HepG2 (cell line): Measurements from ENCODE around the gene BICRA. TPM values are rescaled to one million over a fixed set of nuclear protein-coding genes. Genes with fewer than 3 reads are reported as not detected.
A peak's percentile ranks its signal among the peaks of the same experiment; 100 is the strongest.

ENCODE experiments used
- ELF3 ChIP-seq: IDR thresholded peaks from 2 replicates; pipeline ENCODE4 v1.6.1; 2016; ENCODE audit warnings: missing genetic modification reagents, missing compliant biosample characterization
- FLYWCH1 ChIP-seq: sonication (generic); formaldehyde crosslinking; IDR thresholded peaks from 2 replicates; pipeline ENCODE4 v1.8.1; 2023; ENCODE audit warnings: mild to moderate bottlenecking, missing genetic modification reagents
- GABPB1 ChIP-seq: IDR thresholded peaks from 2 replicates; pipeline ENCODE4 v1.6.1; 2016; ENCODE audit warnings: mild to moderate bottlenecking, missing genetic modification reagents, moderate library complexity, missing compliant biosample characterization
- HNF4G ChIP-seq, 2 experiments: sonication (generic) in 1 of 2; formaldehyde crosslinking in 1 of 2; IDR thresholded peaks; 2 replicates each; pipeline versions ENCODE4 v1.4.0 to v1.6.1; 2011 to 2020; ENCODE audit warnings: borderline replicate concordance in 2 of 2, low read depth in 2 of 2, mild to moderate bottlenecking in 2 of 2, low read length in 1 of 2, missing genetic modification reagents in 1 of 2, moderate library complexity in 1 of 2
- IKZF1 ChIP-seq: fragments of 450-650 bp; IDR thresholded peaks from 2 replicates; pipeline ENCODE4 v1.7.1; 2016
- IRF2 ChIP-seq: IDR thresholded peaks from 2 replicates; pipeline ENCODE4 v1.6.1; 2018; ENCODE audit warnings: missing genetic modification reagents, missing compliant biosample characterization
- MYC ChIP-seq: sonication (generic); formaldehyde crosslinking; IDR thresholded peaks from 2 replicates; pipeline ENCODE4 v1.9.0; 2021; ENCODE audit warnings: missing genetic modification reagents, borderline replicate concordance
- NFIC ChIP-seq: IDR thresholded peaks from 2 replicates; pipeline ENCODE4 v1.6.1; 2012; ENCODE audit warnings: mild to moderate bottlenecking, low read length, inconsistent platforms
- PHF8 ChIP-seq: sonication (generic); formaldehyde crosslinking; IDR thresholded peaks from 2 replicates; pipeline ENCODE4 v1.5.0; 2020; ENCODE audit warnings: missing genetic modification reagents
- PRMT3 ChIP-seq: sonication (generic); formaldehyde crosslinking; IDR thresholded peaks from 2 replicates; pipeline ENCODE4 v1.8.1; 2022; ENCODE audit warnings: low read depth, mild to moderate bottlenecking, moderate library complexity, missing genetic modification reagents, borderline replicate concordance
- RBM39 ChIP-seq: fragments of 200-400 bp; formaldehyde crosslinking; IDR thresholded peaks from one replicate; pipeline ENCODE4 v1.6.1; 2018; ENCODE audit warnings: antibody characterized with exemption, mild to moderate bottlenecking, low read depth, low read length; ENCODE audit not compliant: poor library complexity, severe bottlenecking
- RFX5 ChIP-seq: IDR thresholded peaks from 2 replicates; pipeline ENCODE4 v1.6.1; 2011; ENCODE audit warnings: low read depth, low read length, improper control_type of control experiment
- SOX5 ChIP-seq: IDR thresholded peaks from 2 replicates; pipeline ENCODE4 v1.6.1; 2016; ENCODE audit warnings: borderline replicate concordance
- THAP11 ChIP-seq: IDR thresholded peaks from 2 replicates; pipeline ENCODE4 v1.6.1; 2016; ENCODE audit warnings: missing biosample characterization, missing genetic modification reagents
- ZFX ChIP-seq: sonication (generic); formaldehyde crosslinking; IDR thresholded peaks from 2 replicates; pipeline ENCODE4 v1.4.0; 2020; ENCODE audit warnings: mild to moderate bottlenecking, low read depth, missing genetic modification reagents, moderate library complexity
- ZKSCAN5 ChIP-seq: sonication (generic); formaldehyde crosslinking; IDR thresholded peaks from 2 replicates; pipeline ENCODE4 v1.5.1; 2020; ENCODE audit warnings: mild to moderate bottlenecking, missing genetic modification reagents
- ZNF607 ChIP-seq: sonication (generic); formaldehyde crosslinking; IDR thresholded peaks from 2 replicates; pipeline ENCODE4 v1.5.1; 2020; ENCODE audit warnings: missing genetic modification reagents, mild to moderate bottlenecking, borderline replicate concordance
- polyA plus RNA-seq, 8 experiments: library from polyadenylated mRNA; depleted of rRNA in 3 of 8; stranded (reverse) in 7 of 8; unstranded in 1 of 8; fragments of >200 nt; fragmentation: Illumina TruSeq in 4 of 8; extraction: Trizol in 4 of 8; gene quantifications; 2 replicates each; pipeline versions ENCODE4 v1.2.1 to v1.2.3, GENCODE V29; 2011 to 2016; ENCODE audit warnings: low read depth in 4 of 8, missing spikeins in 1 of 8, mixed read lengths in 1 of 8; ENCODE audit not compliant: insufficient read depth in 1 of 8
- total RNA-seq, 5 experiments: library from RNA; depleted of rRNA; stranded (reverse); fragments of >200 nt; fragmentation: Illumina TruSeq; extraction: Trizol; gene quantifications; 2 replicates each; pipeline ENCODE4 v1.2.3, GENCODE V29; 2016; ENCODE audit warnings: low read depth in 1 of 5
- TF ChIP-seq, protein P1 (sequence below): sonication (generic); formaldehyde crosslinking; IDR thresholded peaks from 2 replicates; pipeline ENCODE4 v1.4.0; 2020; ENCODE audit warnings: mild to moderate bottlenecking, missing genetic modification reagents
- TF ChIP-seq, protein P2 (sequence below): IDR thresholded peaks from 2 replicates; pipeline ENCODE4 v1.6.1; 2012; ENCODE audit warnings: inconsistent platforms
- TF ChIP-seq, protein P3 (sequence below): IDR thresholded peaks from 2 replicates; pipeline ENCODE4 v1.6.1; 2012; ENCODE audit warnings: low read length, improper control_type of control experiment
- TF ChIP-seq, protein P4 (sequence below): sonication (generic); formaldehyde crosslinking; IDR thresholded peaks from 2 replicates; pipeline ENCODE4 v1.5.1; 2020; ENCODE audit warnings: missing genetic modification reagents, mild to moderate bottlenecking, borderline replicate concordance

BICRA gene
- total and polyA plus RNA-seq, 2 of the 13 experiments (the other 11 are each of a cell fraction or from before 2014, with no cell fraction given), result 0.55 to 0.71 TPM

DNA sequence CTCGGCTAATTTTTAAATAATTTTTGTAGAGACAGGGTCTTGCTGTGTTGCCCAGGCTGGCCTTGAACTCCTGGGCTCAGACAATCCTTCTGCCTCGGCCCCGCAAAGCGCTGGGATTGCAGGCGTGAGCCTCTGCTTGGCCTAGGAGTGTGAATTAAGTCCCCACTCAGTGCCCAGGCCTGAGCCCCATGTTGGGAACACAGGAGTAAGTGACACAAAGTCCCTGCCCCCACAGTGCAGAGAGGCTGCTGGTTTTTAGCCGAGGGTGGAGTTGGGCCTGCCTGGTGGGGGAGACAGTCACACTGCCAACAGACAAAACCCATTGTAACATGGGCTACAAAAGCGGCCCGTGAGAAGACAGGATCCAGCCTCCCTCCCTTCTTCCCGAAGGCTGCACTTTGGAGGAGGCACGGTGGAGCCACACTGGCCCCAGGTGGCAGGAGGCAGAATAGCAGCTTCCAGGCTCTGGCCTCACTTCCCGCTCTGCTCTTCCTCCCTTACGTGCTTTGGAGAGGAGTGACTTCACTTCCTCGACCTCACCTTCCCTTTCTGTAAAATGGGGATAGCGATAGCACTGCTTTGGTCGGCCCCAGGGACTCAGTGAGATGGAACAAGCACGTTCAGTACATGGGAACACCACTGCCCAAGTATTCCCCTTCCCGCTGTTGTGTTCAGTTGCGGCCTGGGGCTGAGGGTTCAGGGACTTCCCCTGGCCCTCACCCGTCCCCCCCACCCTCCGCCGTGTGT is 89.1 kb downstream of the BICRA start (continued):
- no peak for TF ChIP-seq PRMT3 (CRISPR knock-in tag)
- no peak for TF ChIP-seq HNF4G (IDR thresholded peaks at IDR 0.05; ENCODE audit: borderline replicate concordance, low read depth, low read length)
- no peak for TF ChIP-seq HNF4G (CRISPR knock-in tag; IDR thresholded peaks at IDR 0.05; ENCODE audit: borderline replicate concordance, low read depth)
- TF ChIP-seq, protein P1, sequence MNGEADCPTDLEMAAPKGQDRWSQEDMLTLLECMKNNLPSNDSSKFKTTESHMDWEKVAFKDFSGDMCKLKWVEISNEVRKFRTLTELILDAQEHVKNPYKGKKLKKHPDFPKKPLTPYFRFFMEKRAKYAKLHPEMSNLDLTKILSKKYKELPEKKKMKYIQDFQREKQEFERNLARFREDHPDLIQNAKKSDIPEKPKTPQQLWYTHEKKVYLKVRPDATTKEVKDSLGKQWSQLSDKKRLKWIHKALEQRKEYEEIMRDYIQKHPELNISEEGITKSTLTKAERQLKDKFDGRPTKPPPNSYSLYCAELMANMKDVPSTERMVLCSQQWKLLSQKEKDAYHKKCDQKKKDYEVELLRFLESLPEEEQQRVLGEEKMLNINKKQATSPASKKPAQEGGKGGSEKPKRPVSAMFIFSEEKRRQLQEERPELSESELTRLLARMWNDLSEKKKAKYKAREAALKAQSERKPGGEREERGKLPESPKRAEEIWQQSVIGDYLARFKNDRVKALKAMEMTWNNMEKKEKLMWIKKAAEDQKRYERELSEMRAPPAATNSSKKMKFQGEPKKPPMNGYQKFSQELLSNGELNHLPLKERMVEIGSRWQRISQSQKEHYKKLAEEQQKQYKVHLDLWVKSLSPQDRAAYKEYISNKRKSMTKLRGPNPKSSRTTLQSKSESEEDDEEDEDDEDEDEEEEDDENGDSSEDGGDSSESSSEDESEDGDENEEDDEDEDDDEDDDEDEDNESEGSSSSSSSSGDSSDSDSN, result 0 out of 2 replicates have a peak, but pooled peaks have one; percentile 25
- TF ChIP-seq NFIC, result no peak
- TF ChIP-seq, protein P2, sequence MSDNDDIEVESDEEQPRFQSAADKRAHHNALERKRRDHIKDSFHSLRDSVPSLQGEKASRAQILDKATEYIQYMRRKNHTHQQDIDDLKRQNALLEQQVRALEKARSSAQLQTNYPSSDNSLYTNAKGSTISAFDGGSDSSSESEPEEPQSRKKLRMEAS, result 0 out of 2 replicates have a peak, but pooled peaks have one; percentile 7
- 0 out of 2 replicates have a peak, but pooled peaks have one; percentile 14 for TF ChIP-seq GABPB1 (CRISPR knock-in tag)
- peak; percentile 51; the same call in 1 of the 2 replicates for TF ChIP-seq SOX5 (CRISPR knock-in tag)
- no peak for TF ChIP-seq RBM39
- no peak for TF ChIP-seq RFX5
- no peak for TF ChIP-seq IKZF1
- TF ChIP-seq IRF2, result peak; percentile 66
- no peak for TF ChIP-seq FLYWCH1 (CRISPR knock-in tag)
- TF ChIP-seq ZNF607 (CRISPR knock-in tag), result peak; percentile 42; the same call in 1 of the 2 replicates
- TF ChIP-seq, protein P3, sequence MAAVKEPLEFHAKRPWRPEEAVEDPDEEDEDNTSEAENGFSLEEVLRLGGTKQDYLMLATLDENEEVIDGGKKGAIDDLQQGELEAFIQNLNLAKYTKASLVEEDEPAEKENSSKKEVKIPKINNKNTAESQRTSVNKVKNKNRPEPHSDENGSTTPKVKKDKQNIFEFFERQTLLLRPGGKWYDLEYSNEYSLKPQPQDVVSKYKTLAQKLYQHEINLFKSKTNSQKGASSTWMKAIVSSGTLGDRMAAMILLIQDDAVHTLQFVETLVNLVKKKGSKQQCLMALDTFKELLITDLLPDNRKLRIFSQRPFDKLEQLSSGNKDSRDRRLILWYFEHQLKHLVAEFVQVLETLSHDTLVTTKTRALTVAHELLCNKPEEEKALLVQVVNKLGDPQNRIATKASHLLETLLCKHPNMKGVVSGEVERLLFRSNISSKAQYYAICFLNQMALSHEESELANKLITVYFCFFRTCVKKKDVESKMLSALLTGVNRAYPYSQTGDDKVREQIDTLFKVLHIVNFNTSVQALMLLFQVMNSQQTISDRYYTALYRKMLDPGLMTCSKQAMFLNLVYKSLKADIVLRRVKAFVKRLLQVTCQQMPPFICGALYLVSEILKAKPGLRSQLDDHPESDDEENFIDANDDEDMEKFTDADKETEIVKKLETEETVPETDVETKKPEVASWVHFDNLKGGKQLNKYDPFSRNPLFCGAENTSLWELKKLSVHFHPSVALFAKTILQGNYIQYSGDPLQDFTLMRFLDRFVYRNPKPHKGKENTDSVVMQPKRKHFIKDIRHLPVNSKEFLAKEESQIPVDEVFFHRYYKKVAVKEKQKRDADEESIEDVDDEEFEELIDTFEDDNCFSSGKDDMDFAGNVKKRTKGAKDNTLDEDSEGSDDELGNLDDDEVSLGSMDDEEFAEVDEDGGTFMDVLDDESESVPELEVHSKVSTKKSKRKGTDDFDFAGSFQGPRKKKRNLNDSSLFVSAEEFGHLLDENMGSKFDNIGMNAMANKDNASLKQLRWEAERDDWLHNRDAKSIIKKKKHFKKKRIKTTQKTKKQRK, result no peak
- TF ChIP-seq, protein P4, sequence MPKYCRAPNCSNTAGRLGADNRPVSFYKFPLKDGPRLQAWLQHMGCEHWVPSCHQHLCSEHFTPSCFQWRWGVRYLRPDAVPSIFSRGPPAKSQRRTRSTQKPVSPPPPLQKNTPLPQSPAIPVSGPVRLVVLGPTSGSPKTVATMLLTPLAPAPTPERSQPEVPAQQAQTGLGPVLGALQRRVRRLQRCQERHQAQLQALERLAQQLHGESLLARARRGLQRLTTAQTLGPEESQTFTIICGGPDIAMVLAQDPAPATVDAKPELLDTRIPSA (CRISPR knock-in tag), result no peak
- peak; percentile 61 for TF ChIP-seq THAP11 (CRISPR knock-in tag)
- no peak for TF ChIP-seq MYC
- TF ChIP-seq ZKSCAN5 (CRISPR knock-in tag), result 0 out of 2 replicates have a peak, but pooled peaks have one; percentile 74
- peak; percentile 24; the same call in 1 of the 2 replicates for TF ChIP-seq ELF3 (CRISPR knock-in tag)
- TF ChIP-seq PHF8 (CRISPR knock-in tag), result 0 out of 2 replicates have a peak, but pooled peaks have one; percentile 14
- TF ChIP-seq ZFX (CRISPR knock-in tag), result peak; percentile 44; the same call in 1 of the 2 replicates
